C4-2B (cell line): ENCODE measurements around the gene RAB1A.

ENCODE experiments used
- ZFX ChIP-seq: fragments of 450-650 bp; IDR thresholded peaks from 2 replicates; pipeline ENCODE4 v1.6.1; 2017
- TF ChIP-seq, protein P1 (sequence below): fragments of 450-650 bp; conservative IDR thresholded peaks from 2 replicates; pipeline ENCODE4 v1.5.1; 2017; ENCODE audit warnings: mild to moderate bottlenecking

DNA sequence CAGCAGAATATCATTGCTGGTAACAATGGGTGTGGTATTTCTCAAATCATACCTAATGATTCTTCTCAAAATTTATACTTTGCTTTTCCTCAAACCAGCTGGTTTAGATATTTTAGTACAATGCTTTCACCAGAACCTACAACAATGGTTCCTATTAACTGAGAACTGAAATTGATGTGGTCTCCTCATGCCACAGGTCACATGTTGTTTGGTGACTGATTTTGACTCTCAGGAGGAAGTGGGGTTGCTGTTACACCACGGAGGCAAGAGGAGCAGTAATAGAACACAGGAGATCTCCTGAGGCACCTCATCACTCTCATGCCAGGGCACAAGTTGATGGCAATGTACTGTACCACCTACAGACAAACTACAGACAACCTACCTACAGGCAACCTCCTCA lies 76.7 kb downstream of the RAB1A start:
- TF ChIP-seq, protein P1, sequence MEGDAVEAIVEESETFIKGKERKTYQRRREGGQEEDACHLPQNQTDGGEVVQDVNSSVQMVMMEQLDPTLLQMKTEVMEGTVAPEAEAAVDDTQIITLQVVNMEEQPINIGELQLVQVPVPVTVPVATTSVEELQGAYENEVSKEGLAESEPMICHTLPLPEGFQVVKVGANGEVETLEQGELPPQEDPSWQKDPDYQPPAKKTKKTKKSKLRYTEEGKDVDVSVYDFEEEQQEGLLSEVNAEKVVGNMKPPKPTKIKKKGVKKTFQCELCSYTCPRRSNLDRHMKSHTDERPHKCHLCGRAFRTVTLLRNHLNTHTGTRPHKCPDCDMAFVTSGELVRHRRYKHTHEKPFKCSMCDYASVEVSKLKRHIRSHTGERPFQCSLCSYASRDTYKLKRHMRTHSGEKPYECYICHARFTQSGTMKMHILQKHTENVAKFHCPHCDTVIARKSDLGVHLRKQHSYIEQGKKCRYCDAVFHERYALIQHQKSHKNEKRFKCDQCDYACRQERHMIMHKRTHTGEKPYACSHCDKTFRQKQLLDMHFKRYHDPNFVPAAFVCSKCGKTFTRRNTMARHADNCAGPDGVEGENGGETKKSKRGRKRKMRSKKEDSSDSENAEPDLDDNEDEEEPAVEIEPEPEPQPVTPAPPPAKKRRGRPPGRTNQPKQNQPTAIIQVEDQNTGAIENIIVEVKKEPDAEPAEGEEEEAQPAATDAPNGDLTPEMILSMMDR, result no peak
- TF ChIP-seq ZFX, result no peak
